ENCODE results near the gene CNMD. TPM values are rescaled to one million over a fixed set of nuclear protein-coding genes. Genes with fewer than 3 reads are reported as not detected.
"Not testable (repeated sequence)": the region's sequence is repeated elsewhere in the genome, so short reads cannot be mapped to it uniquely, and the experiment has no call there.

Gene CNMD
- total RNA-seq, 1 experiment from 2014 or later, result not detected

DNA sequence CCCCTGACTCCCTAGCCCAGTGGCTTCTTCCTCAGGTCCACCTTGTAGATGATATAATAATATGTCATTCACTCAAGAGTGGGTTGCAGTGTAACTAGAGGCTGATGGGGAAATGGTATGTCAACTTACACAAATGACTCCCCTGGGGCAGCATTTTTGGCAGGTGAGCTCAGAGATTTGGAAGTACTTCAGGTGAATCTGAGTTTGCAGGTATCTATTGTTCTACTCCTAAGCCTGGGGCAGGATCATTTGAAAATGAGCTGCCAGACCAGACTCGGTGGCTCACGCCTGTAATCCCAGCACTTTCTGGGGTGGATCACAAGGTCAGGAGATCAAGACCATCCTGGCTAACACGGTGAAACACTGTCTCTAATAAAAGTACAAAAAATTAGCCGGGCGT is 11.6 kb upstream of the CNMD start:
- in situ Hi-C loops (cut with HindIII; ENCODE audit: low pct_unique_long_range_greater_than_20kb, low sequenced_read_pairs), result no loop called here
- DNase-seq (ENCODE audit: low read depth, low spot score), result no peak

GRCh38 chr13:52750713-52751112 is 11.1 kb upstream of the CNMD start:
- in situ Hi-C loops (cut with HindIII; ENCODE audit: low pct_unique_long_range_greater_than_20kb, low sequenced_read_pairs), result no loop called here
- DNase-seq (ENCODE audit: low read depth, low spot score), result no peak

DNA sequence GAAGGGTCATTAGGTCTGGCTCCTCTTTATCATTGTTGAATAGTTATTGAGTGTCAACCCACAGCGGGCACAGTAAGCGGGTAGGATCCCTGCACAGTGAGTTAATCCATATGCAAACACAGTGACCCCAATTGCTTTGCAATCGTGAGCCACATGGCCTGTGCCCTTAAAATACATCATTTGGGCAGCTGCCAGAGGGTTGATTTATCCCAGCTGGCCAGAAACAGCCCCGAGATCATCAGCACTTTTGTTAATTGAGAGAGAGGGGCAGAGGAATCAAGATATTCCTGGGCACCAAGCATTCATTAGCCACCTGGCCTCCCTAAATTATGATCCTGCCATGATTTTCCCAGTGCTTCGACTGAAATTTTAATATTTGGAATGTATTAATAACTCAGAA is 9.8 kb upstream of the CNMD start:
- in situ Hi-C loops (cut with HindIII; ENCODE audit: low pct_unique_long_range_greater_than_20kb, low sequenced_read_pairs), result no loop called here

GRCh38 chr13:52746141-52746540 is 6.5 kb upstream of the CNMD start:
- no peak for DNase-seq (ENCODE audit: low read depth, low spot score)
- in situ Hi-C loops (cut with HindIII; ENCODE audit: low pct_unique_long_range_greater_than_20kb, low sequenced_read_pairs), result no loop called here

More for the DNA sequence above, 9.8 kb upstream of the CNMD start:
- DNase-seq (ENCODE audit: low read depth, low spot score), result no peak

DNA sequence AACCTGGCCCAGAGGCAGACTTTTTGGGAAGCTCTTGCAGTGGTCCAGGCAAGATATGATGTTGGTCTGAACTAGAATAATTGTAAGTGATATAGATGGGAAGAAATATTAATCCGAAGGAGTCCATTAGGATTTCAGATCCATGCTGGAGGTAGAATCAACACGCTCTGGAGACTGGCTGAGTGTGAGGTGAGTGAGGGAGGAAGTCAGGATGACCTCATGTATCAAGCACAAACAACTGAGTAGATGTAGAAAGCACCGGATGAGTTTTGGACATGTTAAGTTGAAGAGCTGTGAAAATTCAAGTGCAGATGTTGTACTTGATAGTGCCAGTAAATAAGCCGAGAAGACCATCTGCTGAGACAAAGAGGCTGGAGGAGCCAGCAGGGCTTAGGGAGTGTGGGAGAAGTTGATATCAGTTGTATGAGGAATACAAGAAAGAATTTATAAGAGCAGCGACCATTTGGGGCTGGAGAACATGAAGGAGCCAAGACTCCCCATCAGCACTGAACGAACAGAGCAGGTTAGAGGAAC is 5.3 kb upstream of the CNMD start:
- DNase-seq (ENCODE audit: low read depth, low spot score), result no peak

DNA sequence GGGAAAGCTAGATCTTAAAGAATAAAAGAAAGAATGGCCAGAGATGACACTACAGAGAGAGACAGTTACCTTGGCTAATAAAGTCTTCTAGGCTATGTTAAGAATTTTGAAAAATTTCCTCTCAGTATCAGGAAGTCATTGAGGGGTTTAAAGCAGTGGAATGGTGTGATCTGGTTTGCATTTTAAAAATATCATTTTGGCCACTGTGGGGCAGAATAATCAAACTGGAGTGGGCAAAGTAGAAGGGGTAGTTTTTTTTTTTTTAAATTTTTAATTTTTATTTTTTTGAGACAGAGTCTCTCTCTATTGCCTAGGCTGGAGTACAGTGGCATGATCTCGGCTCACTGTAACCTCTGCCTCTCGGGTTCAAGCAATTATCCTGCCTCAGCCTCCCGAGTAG is 4.4 kb upstream of the CNMD start:
- DNase-seq (ENCODE audit: low read depth, low spot score), result peak; percentile 47
- in situ Hi-C loops (cut with HindIII; ENCODE audit: low pct_unique_long_range_greater_than_20kb, low sequenced_read_pairs), result no loop called here

More for the DNA sequence above, 5.3 kb upstream of the CNMD start:
- in situ Hi-C loops (cut with HindIII; ENCODE audit: low pct_unique_long_range_greater_than_20kb, low sequenced_read_pairs), result no loop called here

GRCh38 chr13:52743569-52743968 is 3.9 kb upstream of the CNMD start:
- DNase-seq (ENCODE audit: low read depth, low spot score), result no peak
- in situ Hi-C loops (cut with HindIII; ENCODE audit: low pct_unique_long_range_greater_than_20kb, low sequenced_read_pairs), result no loop called here

DNA sequence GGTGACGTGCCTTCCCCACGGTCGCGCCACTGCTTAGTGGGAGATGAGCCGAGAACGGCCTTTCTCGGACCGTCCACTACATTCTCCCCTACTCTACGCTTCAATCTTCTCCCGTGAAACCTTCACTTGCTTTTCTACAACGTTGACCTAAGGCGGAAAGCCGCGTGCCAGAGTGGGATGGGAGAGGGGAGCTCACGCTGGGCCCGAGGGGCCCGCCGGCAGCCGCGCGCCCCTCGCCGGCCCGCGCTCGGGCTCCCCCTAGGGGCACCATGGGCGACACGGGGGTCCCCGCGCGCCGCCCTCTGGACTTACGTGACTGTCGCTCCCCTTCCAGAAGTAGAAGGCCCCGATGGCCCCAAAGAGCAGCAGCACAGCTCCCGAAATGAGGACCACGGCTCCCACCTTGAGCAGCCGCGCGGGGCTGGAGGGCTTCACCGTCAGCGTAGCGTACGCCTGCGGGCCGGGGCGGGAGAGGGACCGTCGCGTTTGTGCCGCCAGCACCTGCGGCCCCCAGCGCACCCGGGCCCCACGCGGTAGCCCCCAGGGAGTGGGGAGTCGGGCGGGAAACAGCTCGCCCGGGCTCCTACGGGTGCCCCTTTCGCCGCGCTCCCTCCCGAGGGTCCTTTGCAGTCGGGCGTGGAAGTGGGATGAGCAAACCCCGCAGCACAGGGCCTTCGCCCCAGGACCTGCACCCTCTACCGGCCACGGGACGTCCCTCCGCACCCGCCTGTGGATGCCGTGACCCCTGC is 727 bp downstream of the CNMD start:
- in situ Hi-C loops (cut with HindIII; ENCODE audit: low pct_unique_long_range_greater_than_20kb, low sequenced_read_pairs), result no loop called here
- DNase-seq (ENCODE audit: low read depth, low spot score), result no peak

DNA sequence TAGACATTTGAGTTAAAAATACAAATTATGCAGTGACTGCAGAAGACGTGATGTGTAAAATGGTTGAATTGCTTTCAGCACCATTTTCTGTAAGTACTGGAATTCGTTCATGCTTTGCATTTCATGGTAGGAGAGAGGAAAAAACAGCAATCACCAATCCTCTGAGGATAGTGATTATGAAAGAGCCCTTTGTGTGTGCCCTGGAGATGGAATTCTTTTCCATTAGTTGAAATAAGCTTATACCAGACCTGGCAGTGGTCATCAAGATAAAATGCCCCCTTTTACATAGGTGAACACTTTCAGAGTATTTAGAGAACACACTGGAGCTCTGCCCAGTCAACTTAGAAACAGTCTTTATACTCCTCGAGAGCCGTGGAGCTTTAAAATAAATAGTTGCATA is 1.7 kb downstream of the CNMD start:
- peak; percentile 66 for DNase-seq (ENCODE audit: low read depth, low spot score)
- in situ Hi-C loops (cut with HindIII; ENCODE audit: low pct_unique_long_range_greater_than_20kb, low sequenced_read_pairs), result no loop called here

- no peak for DNase-seq (ENCODE audit: low read depth, low spot score)
- in situ Hi-C loops (cut with HindIII; ENCODE audit: low pct_unique_long_range_greater_than_20kb, low sequenced_read_pairs), result no loop called here
Observed at GRCh38 chr13:52737451-52737850, 2.2 kb downstream of the CNMD start.

DNA sequence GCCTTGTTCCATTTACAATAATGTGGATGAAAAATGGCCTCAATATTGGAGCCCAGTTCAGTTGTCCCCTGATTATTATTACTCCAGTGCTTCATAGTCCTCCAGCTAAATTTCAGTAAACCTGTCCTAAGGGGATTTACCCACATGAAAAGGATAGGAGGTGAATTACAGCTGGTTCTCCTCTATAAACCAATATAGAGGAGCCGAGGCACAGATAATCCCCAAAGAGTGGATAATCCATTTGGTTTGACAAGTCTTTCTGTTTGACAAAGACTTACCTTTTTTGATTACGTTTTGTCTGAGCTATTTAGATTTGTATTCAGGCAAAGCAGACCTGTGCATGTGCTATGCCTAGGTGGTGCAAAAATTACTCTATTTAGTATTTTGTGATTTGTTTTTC is 2.7 kb downstream of the CNMD start:
- DNase-seq (ENCODE audit: low read depth, low spot score), result no peak
- in situ Hi-C loops (cut with HindIII; ENCODE audit: low pct_unique_long_range_greater_than_20kb, low sequenced_read_pairs), result no loop called here

- no peak for DNase-seq (ENCODE audit: low read depth, low spot score)
- in situ Hi-C loops (cut with HindIII; ENCODE audit: low pct_unique_long_range_greater_than_20kb, low sequenced_read_pairs), result no loop called here
Observed at GRCh38 chr13:52734075-52734623, 5.5 kb downstream of the CNMD start.

DNA sequence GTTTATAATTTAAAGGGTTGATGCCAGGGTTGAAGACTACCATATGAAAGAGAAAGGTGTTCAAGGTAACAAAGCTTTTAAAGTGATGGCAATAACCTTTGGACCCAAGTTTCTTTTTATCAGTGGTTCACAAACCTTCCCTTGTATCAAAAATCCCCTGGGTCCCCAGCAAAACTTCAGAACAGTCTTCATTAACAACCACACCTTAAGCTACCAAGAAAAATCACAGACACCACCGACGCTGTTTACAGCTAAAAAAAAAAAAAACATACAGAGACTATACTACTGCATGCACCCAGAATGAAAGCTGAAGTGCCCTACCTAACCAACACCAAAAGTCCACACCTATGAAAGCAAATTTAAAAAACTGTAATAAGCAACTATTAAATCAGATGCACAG is 13.4 kb downstream of the CNMD start:
- no peak for DNase-seq (ENCODE audit: low read depth, low spot score)
- in situ Hi-C loops (cut with HindIII; ENCODE audit: low pct_unique_long_range_greater_than_20kb, low sequenced_read_pairs), result no loop called here

DNA sequence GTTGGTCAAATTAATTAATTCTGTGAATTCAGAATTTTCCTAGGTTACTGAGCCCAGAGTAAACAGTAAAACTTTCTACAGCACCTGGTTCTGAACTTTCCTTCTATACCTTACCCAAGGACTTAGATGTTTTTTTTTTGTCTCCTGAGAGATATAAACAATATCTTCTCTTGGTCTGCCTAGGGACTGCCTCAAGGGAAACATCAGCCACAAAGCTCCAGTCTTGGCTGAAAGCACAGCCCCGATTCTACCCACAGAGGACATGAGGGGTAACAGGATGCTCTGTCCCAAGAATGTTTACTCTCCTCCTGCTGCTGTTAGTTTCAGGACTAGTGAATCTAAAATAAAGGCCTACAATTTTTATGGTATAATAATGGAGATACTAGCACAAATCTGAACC is 14.3 kb downstream of the CNMD start:
- no peak for DNase-seq (ENCODE audit: low read depth, low spot score)
- in situ Hi-C loops (cut with HindIII; ENCODE audit: low pct_unique_long_range_greater_than_20kb, low sequenced_read_pairs), result no loop called here

- DNase-seq (ENCODE audit: low read depth, low spot score), result no peak
- in situ Hi-C loops (cut with HindIII; ENCODE audit: low pct_unique_long_range_greater_than_20kb, low sequenced_read_pairs), result no loop called here
Observed at GRCh38 chr13:52723181-52723580, 16.4 kb downstream of the CNMD start.

- DNase-seq (ENCODE audit: low read depth, low spot score); in situ Hi-C loops (cut with HindIII; ENCODE audit: low pct_unique_long_range_greater_than_20kb, low sequenced_read_pairs): not testable (repeated sequence)
Observed at GRCh38 chr13:52721356-52721755, 18.3 kb downstream of the CNMD start.

DNA sequence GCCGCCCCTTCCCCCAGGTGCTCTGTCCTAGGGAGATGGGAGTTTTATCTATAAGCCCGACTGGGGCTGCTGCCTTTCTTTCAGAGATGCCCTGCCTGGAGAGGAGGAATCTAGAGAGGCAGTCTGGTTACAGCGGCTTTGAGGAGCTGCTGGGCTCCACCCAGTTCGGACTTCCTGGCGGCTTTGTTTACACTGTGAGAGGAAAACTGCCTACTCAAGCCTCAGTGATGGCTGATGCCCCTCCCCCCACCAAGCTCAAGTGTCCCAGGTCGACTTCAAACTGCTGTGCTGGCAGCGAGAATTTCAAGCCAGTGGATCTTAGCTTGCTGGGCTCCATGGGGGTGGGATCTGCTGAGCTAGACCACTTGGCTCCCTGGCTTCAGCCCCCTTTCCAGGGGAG is 18.7 kb downstream of the CNMD start:
- DNase-seq (ENCODE audit: low read depth, low spot score); in situ Hi-C loops (cut with HindIII; ENCODE audit: low pct_unique_long_range_greater_than_20kb, low sequenced_read_pairs): not testable (repeated sequence)

DNA sequence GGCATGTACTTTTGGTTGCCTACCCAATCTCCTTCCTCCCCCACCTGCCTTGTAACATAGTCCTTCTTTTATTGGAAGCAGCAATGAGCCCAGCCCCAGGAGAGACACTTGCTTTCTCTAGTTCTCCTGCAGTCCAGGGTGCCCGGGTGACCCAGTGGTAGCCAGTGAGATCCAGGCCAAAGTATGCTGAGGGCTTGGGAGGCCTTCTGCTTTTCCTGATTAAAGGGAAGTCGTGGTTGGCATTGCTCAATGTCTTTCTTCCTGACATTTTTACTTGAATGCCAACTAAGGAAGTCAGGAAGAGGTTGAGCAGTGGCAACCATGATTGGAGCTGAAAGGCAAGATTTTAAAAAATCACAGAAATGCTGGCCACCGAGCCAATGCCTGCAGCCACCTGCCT is 25.7 kb downstream of the CNMD start:
- in situ Hi-C loops (cut with HindIII; ENCODE audit: low pct_unique_long_range_greater_than_20kb, low sequenced_read_pairs), result no loop called here
- no peak for DNase-seq (ENCODE audit: low read depth, low spot score)

DNA sequence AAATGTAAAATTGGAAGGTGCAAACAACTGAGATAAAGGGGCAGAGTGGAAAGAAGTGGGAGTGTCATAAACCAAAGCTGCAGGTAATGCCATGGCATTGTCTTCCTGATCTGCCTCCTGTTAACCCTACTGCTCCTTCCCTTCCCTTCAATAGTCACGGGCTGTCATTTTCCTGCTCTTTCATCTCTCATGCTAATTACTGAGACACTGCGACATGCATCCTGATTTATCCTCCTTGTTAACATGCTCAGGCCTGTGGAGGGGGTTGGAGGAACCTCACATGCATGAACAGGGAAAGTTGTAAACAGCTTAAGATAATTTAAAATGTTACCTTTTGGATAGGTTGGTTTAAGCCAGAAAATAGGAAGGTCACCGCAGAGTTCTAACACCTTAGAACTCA is 27.2 kb downstream of the CNMD start:
- DNase-seq (ENCODE audit: low read depth, low spot score), result no peak
- in situ Hi-C loops (cut with HindIII; ENCODE audit: low pct_unique_long_range_greater_than_20kb, low sequenced_read_pairs), result no loop called here

Measured in SK-MEL-5 (cell line).